Mesenchymal stem cell (in vitro differentiated cells and primary cell): ENCODE results near the gene SOCS1.
A peak's percentile ranks its signal among the peaks of the same experiment; 100 is the strongest.

Source experiments
- DNase-seq: peaks from one replicate; pipeline ENCODE4 v3.0.0-alpha.2; 2013
- H2AFZ ChIP-seq: one replicate; pipeline ENCODE4 v1.6.1; 2013; ENCODE audit warnings: low read depth, mild to moderate bottlenecking, control low read depth, inconsistent platforms, low read length, moderate library complexity
- H2AK5ac ChIP-seq: 2 replicates; pipeline ENCODE4 v1.6.1; 2013; ENCODE audit warnings: low read length, moderate library complexity, mild to moderate bottlenecking, inconsistent platforms; ENCODE audit not compliant: severe bottlenecking
- H2BK120ac ChIP-seq: one replicate; pipeline ENCODE4 v1.6.1; 2013; ENCODE audit warnings: low read depth, mild to moderate bottlenecking, inconsistent platforms, low read length, moderate library complexity
- H2BK12ac ChIP-seq, 2 experiments: one replicate each; pipeline ENCODE4 v1.6.1; 2013; ENCODE audit warnings: inconsistent platforms in 2 of 2, low read length in 2 of 2, mild to moderate bottlenecking in 2 of 2, moderate library complexity in 2 of 2, control low read depth in 1 of 2
- H2BK15ac ChIP-seq: one replicate; pipeline ENCODE4 v1.6.1; 2013; ENCODE audit warnings: mild to moderate bottlenecking, low read depth, inconsistent platforms; ENCODE audit not compliant: poor library complexity, severe bottlenecking
- H2BK5ac ChIP-seq: 2 replicates; pipeline ENCODE4 v1.6.1; 2013; ENCODE audit warnings: low read depth, mild to moderate bottlenecking, low read length, control low read depth, inconsistent platforms; ENCODE audit not compliant: poor library complexity, severe bottlenecking
- H3K14ac ChIP-seq, 2 experiments: one replicate each; pipeline ENCODE4 v1.6.1; 2013; ENCODE audit warnings: inconsistent platforms in 2 of 2, low read length in 2 of 2, control low read depth in 1 of 2, mild to moderate bottlenecking in 1 of 2, moderate library complexity in 1 of 2
- H3K18ac ChIP-seq, 2 experiments: one replicate each; pipeline ENCODE4 v1.6.1; 2013; ENCODE audit warnings: inconsistent platforms in 2 of 2, low read length in 2 of 2, control low read depth in 1 of 2, low read depth in 1 of 2, mild to moderate bottlenecking in 1 of 2
- H3K23ac ChIP-seq, 2 experiments: one replicate each; pipeline ENCODE4 v1.6.1; 2013; ENCODE audit warnings: inconsistent platforms in 2 of 2, low read length in 2 of 2, mild to moderate bottlenecking in 2 of 2, moderate library complexity in 2 of 2, control low read depth in 1 of 2
- H3K27ac ChIP-seq: 2 replicates; pipeline ENCODE4 v1.5.1; 2013; ENCODE audit warnings: mild to moderate bottlenecking, moderate library complexity, low read length, control low read depth, inconsistent platforms; ENCODE audit not compliant: poor library complexity, severe bottlenecking
- H3K27me3 ChIP-seq, 2 experiments: 2 replicates each; pipeline versions ENCODE4 v1.6.1 to v1.7.0; 2013; ENCODE audit warnings: low read length in 2 of 2, mild to moderate bottlenecking in 2 of 2, moderate library complexity in 2 of 2, control low read depth in 1 of 2, inconsistent platforms in 1 of 2; ENCODE audit not compliant: control insufficient read depth in 1 of 2, insufficient read depth in 1 of 2
- H3K36me3 ChIP-seq, 2 experiments: 2 replicates each; pipeline versions ENCODE4 v1.6.1 to v1.7.0; 2013; ENCODE audit warnings: low read length in 2 of 2, control low read depth in 1 of 2, inconsistent platforms in 1 of 2, low read depth in 1 of 2, mild to moderate bottlenecking in 1 of 2; ENCODE audit not compliant: insufficient read depth in 2 of 2, control insufficient read depth in 1 of 2
- H3K4ac ChIP-seq, 2 experiments: one replicate each; pipeline ENCODE4 v1.6.1; 2013; ENCODE audit warnings: inconsistent platforms in 2 of 2, low read length in 2 of 2, mild to moderate bottlenecking in 2 of 2, moderate library complexity in 2 of 2, control low read depth in 1 of 2, low read depth in 1 of 2
- H3K4me1 ChIP-seq: 2 replicates; pipeline ENCODE4 v1.6.1; 2013; ENCODE audit warnings: low read depth, low read length, control low read depth; ENCODE audit not compliant: control insufficient read depth, insufficient read depth
- H3K4me2 ChIP-seq: 2 replicates; pipeline ENCODE4 v1.6.1; 2013; ENCODE audit warnings: low read length, mild to moderate bottlenecking, inconsistent platforms; ENCODE audit not compliant: poor library complexity, severe bottlenecking
- H3K4me3 ChIP-seq, 2 experiments: 2 replicates each; pipeline versions ENCODE4 v1.5.1 to v1.7.0; 2013; ENCODE audit warnings: low read length in 2 of 2, mild to moderate bottlenecking in 2 of 2, control low read depth in 1 of 2, low read depth in 1 of 2; ENCODE audit not compliant: insufficient read depth in 1 of 2
- H3K79me1 ChIP-seq: replicated peaks from 2 replicates; pipeline ENCODE4 v1.6.1; 2013; ENCODE audit warnings: mild to moderate bottlenecking, control low read depth, low read length, inconsistent platforms; ENCODE audit not compliant: poor library complexity, severe bottlenecking
- H3K9ac ChIP-seq: 2 replicates; pipeline ENCODE4 v1.7.0; 2013; ENCODE audit warnings: mild to moderate bottlenecking, low read length, moderate library complexity
- H3K9me3 ChIP-seq: 2 replicates; pipeline ENCODE4 v1.7.0; 2013; ENCODE audit warnings: mild to moderate bottlenecking, low read length; ENCODE audit not compliant: control insufficient read depth
- H4K8ac ChIP-seq: one replicate; pipeline ENCODE4 v1.6.1; 2013; ENCODE audit warnings: inconsistent platforms, mild to moderate bottlenecking, low read length, moderate library complexity
- H4K91ac ChIP-seq: one replicate; pipeline ENCODE4 v1.6.1; 2013; ENCODE audit warnings: mild to moderate bottlenecking, low read length, inconsistent platforms
- WGBS: methylation state at CpG from one replicate; pipeline ENCODE4 v1.1.7; 2013; ENCODE audit warnings: mixed read lengths; 5-methylcytosine and 5-hydroxymethylcytosine counted together

The SOCS1 gene

DNA sequence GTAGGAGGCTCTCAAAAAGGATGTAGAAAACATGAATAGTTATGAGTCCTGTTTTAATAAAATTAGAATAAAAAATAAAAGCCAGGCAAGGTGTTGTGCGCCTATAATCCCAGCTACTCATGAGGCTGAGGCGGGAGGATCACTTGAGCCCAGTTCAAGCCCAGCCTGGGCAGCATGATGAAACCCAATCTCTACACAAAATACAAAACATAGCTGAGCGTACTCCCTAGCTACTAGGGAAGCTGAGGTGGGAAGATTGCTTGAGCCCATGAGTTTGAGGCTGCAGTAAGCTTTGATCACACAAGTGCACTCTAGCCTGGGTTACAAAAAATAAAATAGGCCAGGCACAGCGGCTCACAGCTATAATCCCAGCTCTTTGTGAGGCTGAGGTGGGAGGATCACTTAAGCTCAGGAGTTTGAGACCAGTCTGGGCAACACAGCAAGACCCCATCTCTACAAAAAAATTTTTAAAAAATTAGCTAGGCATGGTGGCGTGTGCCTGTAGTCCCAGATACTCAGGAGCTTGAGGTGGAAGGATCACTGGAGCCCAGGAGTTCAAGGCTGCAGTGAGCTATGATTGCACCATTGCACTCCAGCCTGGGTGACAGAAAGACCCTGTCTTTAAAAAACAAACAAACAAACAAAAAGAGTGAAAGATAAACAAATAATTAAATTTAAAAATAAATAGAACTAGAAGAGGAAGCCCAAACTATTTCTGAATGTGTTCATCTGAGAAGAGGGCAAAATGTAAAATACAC lies 42.3 kb upstream of the SOCS1 start:
- Histone ChIP-seq H3K14ac (no peak overlapping the region), H4K8ac (no peak overlapping the region), H3K18ac (no peak overlapping the region), H3K36me3 (no peaks in the 10 kb centered on the region), H2BK12ac (peak overlapping the region in 1 of 2 experiments; percentile 26), H3K4me2 (no peak overlapping the region), H4K91ac (no peak overlapping the region), H3K4me3 (no peak overlapping the region), H2AFZ (no peak overlapping the region), H2AK5ac (peak overlapping the region; percentile 16), H3K4ac (no peak overlapping the region), H3K9me3 (no peaks in the 10 kb centered on the region), H3K79me1 (no peaks in the 10 kb centered on the region), H3K4me1 (peaks cover 18% of the 10 kb centered on the region), H2BK15ac (no peak overlapping the region), H3K9ac (no peak overlapping the region), H2BK5ac (no peak overlapping the region), H3K27me3 (peaks cover 0 to 4% of the 10 kb centered on the region in 2 experiments), H3K27ac (no peak overlapping the region), H3K23ac (no peak overlapping the region), H2BK120ac (no peak overlapping the region)
- WGBS: 100% methylated on average over 4 of the region's 5 CpGs
- no peak for DNase-seq

DNA sequence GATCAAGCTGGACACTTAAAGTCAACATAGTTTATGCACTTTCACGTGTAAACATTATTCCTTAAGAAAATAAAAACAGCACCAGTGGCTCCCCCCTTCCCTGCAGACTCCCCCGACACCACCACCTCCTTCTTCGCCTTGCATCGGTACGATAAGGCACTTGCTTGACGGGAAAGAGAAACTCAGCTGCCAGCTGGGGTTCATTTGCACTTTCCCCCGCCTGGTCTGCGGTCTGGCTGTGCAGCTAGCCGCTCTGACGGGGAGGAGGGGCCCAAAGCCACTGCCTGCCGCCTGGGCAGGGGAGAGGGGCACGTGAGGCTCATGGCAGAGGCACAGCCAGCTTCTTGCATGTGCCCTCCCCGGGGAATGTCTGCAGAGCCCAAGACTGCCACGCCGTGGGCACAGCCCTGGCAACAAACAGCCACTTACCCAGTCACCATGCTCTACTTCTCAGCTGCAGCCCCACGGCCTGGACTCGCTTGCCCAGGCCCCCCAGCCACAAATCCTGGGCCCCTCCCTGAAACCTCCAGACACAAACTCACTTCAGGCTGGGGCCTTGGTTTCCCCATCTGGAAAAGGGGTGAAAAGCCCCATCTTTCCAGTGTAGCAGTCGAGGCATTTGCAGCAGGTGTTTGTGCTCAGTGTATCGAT lies 41.6 kb upstream of the SOCS1 start:
- DNase-seq: peak; percentile 77

DNA sequence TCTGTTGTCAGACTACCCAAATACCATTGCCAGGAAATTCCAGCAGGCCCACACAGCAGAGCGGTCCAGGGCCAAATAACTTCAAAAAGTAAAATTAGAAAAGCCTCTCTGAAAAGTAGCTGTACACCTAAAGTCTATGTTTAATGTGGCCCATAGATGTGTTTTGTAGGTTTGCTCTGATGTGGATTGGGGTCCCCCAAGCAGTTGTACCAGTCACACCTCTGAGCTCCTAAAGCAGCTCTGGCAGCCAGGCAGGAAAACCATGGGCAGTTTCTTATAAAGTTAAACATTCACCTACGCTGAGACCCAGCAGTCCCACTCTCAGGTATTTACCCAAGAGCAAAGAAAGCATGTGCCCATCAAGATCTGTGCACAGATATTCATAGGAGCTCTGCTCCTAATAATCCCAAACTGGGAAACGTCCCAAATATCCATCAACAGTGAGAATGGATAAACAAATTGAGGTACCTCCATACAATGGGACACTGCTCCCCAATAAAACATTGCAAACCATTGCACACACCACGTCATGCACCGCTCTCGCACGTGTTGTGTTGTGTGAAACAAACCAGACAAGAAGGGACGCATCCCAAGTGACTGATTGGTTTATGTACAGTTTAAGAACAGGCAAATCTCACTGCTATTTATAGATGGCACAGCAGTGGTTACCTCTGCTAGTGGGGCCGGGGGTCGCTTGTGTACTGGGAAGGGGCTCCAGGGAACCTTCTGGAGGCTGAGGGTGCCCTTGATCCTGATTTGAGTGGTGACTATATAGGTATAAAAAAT lies 40.9 kb upstream of the SOCS1 start:
- Histone ChIP-seq H3K18ac (peak overlapping the region in 1 of 2 experiments; percentile 2), H2AK5ac (no peak overlapping the region), H3K9ac (no peak overlapping the region), H3K23ac (no peak overlapping the region), H3K79me1 (no peaks in the 10 kb centered on the region), H3K27ac (peak overlapping the region; percentile 31), H4K8ac (no peak overlapping the region), H3K27me3 (peaks cover 0 to 6% of the 10 kb centered on the region in 2 experiments), H2BK120ac (no peak overlapping the region), H2AFZ (no peak overlapping the region), H2BK5ac (no peak overlapping the region), H3K4me2 (peak overlapping the region; percentile 23), H3K36me3 (no peaks in the 10 kb centered on the region), H2BK12ac (no peak overlapping the region), H3K4me1 (peaks cover 18% of the 10 kb centered on the region), H4K91ac (no peak overlapping the region), H3K4ac (no peak overlapping the region), H3K14ac (no peak overlapping the region), H3K4me3 (peak overlapping the region in 1 of 2 experiments; percentile 47), H2BK15ac (no peak overlapping the region), H3K9me3 (no peaks in the 10 kb centered on the region)
- WGBS: 60% methylated on average over 8 of the region's 10 CpGs
- DNase-seq: peak; percentile 35

More for the DNA sequence above, 41.6 kb upstream of the SOCS1 start:
- Histone ChIP-seq H3K9me3 (no peaks in the 10 kb centered on the region), H2BK5ac (no peak overlapping the region), H2BK15ac (no peak overlapping the region), H4K91ac (no peak overlapping the region), H3K4ac (no peak overlapping the region), H3K23ac (no peak overlapping the region), H3K36me3 (no peaks in the 10 kb centered on the region), H3K9ac (peak overlapping the region; percentile 16), H3K79me1 (no peaks in the 10 kb centered on the region), H3K27ac (peak overlapping the region; percentile 31), H2AFZ (no peak overlapping the region), H2BK120ac (no peak overlapping the region), H3K4me2 (no peak overlapping the region), H3K4me1 (peaks cover 18% of the 10 kb centered on the region), H2BK12ac (no peak overlapping the region), H3K27me3 (peaks cover 0 to 4% of the 10 kb centered on the region in 2 experiments), H4K8ac (no peak overlapping the region), H3K18ac (peak overlapping the region in 1 of 2 experiments; percentile 29), H2AK5ac (no peak overlapping the region), H3K14ac (no peak overlapping the region), H3K4me3 (peak overlapping the region in 1 of 2 experiments; percentile 47)
- 22% methylated on average over 17 of the region's 19 CpGs for WGBS

DNA sequence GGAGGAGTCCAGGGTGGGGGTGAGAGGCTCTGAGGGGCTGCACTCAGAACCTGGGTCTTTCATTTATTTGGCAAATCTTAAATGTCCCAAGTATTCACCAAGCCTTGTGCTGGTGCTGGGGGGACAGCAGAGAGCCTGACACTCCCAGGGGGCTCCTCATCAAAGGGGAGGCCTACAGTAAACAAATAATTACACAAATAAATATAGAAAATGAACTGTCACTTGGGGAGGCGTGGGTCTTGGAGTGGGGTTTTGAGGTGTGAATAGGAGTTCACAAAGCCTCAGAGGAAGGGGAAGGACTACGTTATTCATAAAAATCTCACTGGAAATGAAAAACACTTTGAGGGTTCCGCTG lies 40.3 kb upstream of the SOCS1 start:
- Histone ChIP-seq H2BK15ac (peak overlapping the region; percentile 50), H3K27ac (peak overlapping the region; percentile 8), H4K8ac (no peak overlapping the region), H3K4me2 (peak overlapping the region; percentile 23), H3K23ac (no peak overlapping the region), H4K91ac (no peak overlapping the region), H3K9me3 (no peaks in the 10 kb centered on the region), H3K79me1 (no peaks in the 10 kb centered on the region), H3K36me3 (no peaks in the 10 kb centered on the region), H3K18ac (no peak overlapping the region), H3K9ac (no peak overlapping the region), H3K4me1 (peaks cover 18% of the 10 kb centered on the region), H2BK120ac (no peak overlapping the region), H3K27me3 (peaks cover 0 to 12% of the 10 kb centered on the region in 2 experiments), H2AK5ac (peak overlapping the region; percentile 80), H3K4me3 (no peak overlapping the region), H2BK12ac (peak overlapping the region in 1 of 2 experiments; percentile 25), H2AFZ (no peak overlapping the region), H3K14ac (no peak overlapping the region), H2BK5ac (no peak overlapping the region), H3K4ac (no peak overlapping the region)
- DNase-seq: no peak
- WGBS: 97% methylated on average over 3 of the region's 3 CpGs
